ENCODE data around the gene ATRIP. TPM values are rescaled to one million over a fixed set of nuclear protein-coding genes. Genes with fewer than 3 reads are reported as not detected.

The ATRIP gene
- polyA plus RNA-seq, 3 donors, result 1.8 to 4.7 (median 2.8) TPM

GRCh38 chr3:48422272-48422671 is 24.3 kb upstream of the ATRIP start:
- H3K27me3 Mint-ChIP-seq (ENCODE audit: low read depth in 3 of 3), result peaks cover 5 to 7% (median 6%) of the 10 kb centered on the region in 3 donors
- Histone ChIP-seq H3K4me3 (replicated peaks in 1 of 3; ENCODE audit: low read depth in 2 of 3, low read length in 3 of 3) (no peak overlapping the region), H4K20me1 (ENCODE audit: insufficient read depth, low read length) (no peaks in the 10 kb centered on the region), H3K79me2 (ENCODE audit: insufficient read depth, low read length) (no peaks in the 10 kb centered on the region), H3K36me3 (replicated peaks in 1 of 2; ENCODE audit: control insufficient read depth in 1 of 2, insufficient read depth in 2 of 2, low read length in 2 of 2) (no peaks in the 10 kb centered on the region), H3K27ac (ENCODE audit: low read depth in 1 of 2, low read length in 2 of 2) (no peak overlapping the region), H3K9ac (ENCODE audit: insufficient read depth, low read length, poor library complexity, severe bottlenecking) (no peak overlapping the region), H3K4me1 (ENCODE audit: control insufficient read depth in 1 of 2, insufficient read depth in 2 of 2, low read length in 2 of 2) (no peaks in the 10 kb centered on the region), H3K9me3 (replicated peaks in 1 of 2; ENCODE audit: control insufficient read depth in 1 of 2, insufficient read depth in 1 of 2, low read length in 2 of 2) (no peaks in the 10 kb centered on the region), H3K4me2 (replicated peaks; ENCODE audit: extremely low read depth, low read length, poor library complexity, severe bottlenecking) (no peak overlapping the region), H3K27me3 (ENCODE audit: control insufficient read depth in 2 of 2, insufficient read depth in 2 of 2, low read length in 2 of 2) (peaks cover 0 to 1% of the 10 kb centered on the region in 2 donors), H2AFZ (ENCODE audit: insufficient read depth, low read depth, low read length, poor library complexity, severe bottlenecking) (no peak overlapping the region)
- no peak overlapping the region for H3K27ac Mint-ChIP-seq
- intact Hi-C loops (cut with micrococcal nuclease), result no loop called here
- H3K4me1 Mint-ChIP-seq, result no peaks in the 10 kb centered on the region
- WGBS (ENCODE audit: insufficient coverage), result 100% methylated on average over 2 of the region's 3 CpGs
- TF ChIP-seq CTCF (IDR thresholded peaks at IDR 0.05), result no peak
- no peak for DNase-seq
- no peaks in the 10 kb centered on the region for H3K36me3 Mint-ChIP-seq
- H3K4me3 Mint-ChIP-seq, result no peak overlapping the region
- H3K9me3 Mint-ChIP-seq, result peaks cover 0 to 2% (median 0%) of the 10 kb centered on the region in 7 donors

GRCh38 chr3:48422681-48423080 is 23.9 kb upstream of the ATRIP start:
- Histone ChIP-seq H3K4me2 (replicated peaks; ENCODE audit: extremely low read depth, low read length, poor library complexity, severe bottlenecking) (no peak overlapping the region), H2AFZ (ENCODE audit: insufficient read depth, low read depth, low read length, poor library complexity, severe bottlenecking) (no peak overlapping the region), H3K27me3 (ENCODE audit: control insufficient read depth in 2 of 2, insufficient read depth in 2 of 2, low read length in 2 of 2) (peaks cover 0 to 5% of the 10 kb centered on the region in 2 donors), H3K36me3 (replicated peaks in 1 of 2; ENCODE audit: control insufficient read depth in 1 of 2, insufficient read depth in 2 of 2, low read length in 2 of 2) (no peaks in the 10 kb centered on the region), H3K9me3 (replicated peaks in 1 of 2; ENCODE audit: control insufficient read depth in 1 of 2, insufficient read depth in 1 of 2, low read length in 2 of 2) (no peaks in the 10 kb centered on the region), H3K4me3 (replicated peaks in 1 of 3; ENCODE audit: low read depth in 2 of 3, low read length in 3 of 3) (no peak overlapping the region), H3K9ac (ENCODE audit: insufficient read depth, low read length, poor library complexity, severe bottlenecking) (no peak overlapping the region), H4K20me1 (ENCODE audit: insufficient read depth, low read length) (no peaks in the 10 kb centered on the region), H3K79me2 (ENCODE audit: insufficient read depth, low read length) (no peaks in the 10 kb centered on the region), H3K27ac (ENCODE audit: low read depth in 1 of 2, low read length in 2 of 2) (no peak overlapping the region), H3K4me1 (ENCODE audit: control insufficient read depth in 1 of 2, insufficient read depth in 2 of 2, low read length in 2 of 2) (no peaks in the 10 kb centered on the region)
- no peak overlapping the region for H3K4me3 Mint-ChIP-seq
- no peaks in the 10 kb centered on the region for H3K9me3 Mint-ChIP-seq
- DNase-seq, result no peak
- no peak overlapping the region for H3K27ac Mint-ChIP-seq
- peaks cover 9% of the 10 kb centered on the region in 3 donors for H3K27me3 Mint-ChIP-seq (ENCODE audit: low read depth in 3 of 3)
- 97% methylated on average over 8 of the region's 8 CpGs for WGBS (ENCODE audit: insufficient coverage)
- H3K4me1 Mint-ChIP-seq, result no peaks in the 10 kb centered on the region
- no peaks in the 10 kb centered on the region for H3K36me3 Mint-ChIP-seq
- no peak for TF ChIP-seq CTCF (IDR thresholded peaks at IDR 0.05)
- intact Hi-C loops (cut with micrococcal nuclease), result no loop called here
